Osteocyte (in vitro differentiated cells): ENCODE measurements around the gene GNAI1. TPM values are rescaled to one million over a fixed set of nuclear protein-coding genes. Genes with fewer than 3 reads are reported as not detected.

ENCODE experiments used
- DNase-seq: peaks from one replicate; pipeline ENCODE4 v3.0.0; 2021; ENCODE audit warnings: mixed read lengths; ENCODE audit not compliant: unreplicated experiment; ENCODE audit errors: extremely low spot score
- H3K27ac Mint-ChIP-seq: one replicate; pipeline ENCODE4 v1.8.0; 2021; ENCODE audit warnings: mild to moderate bottlenecking, mixed read lengths; ENCODE audit not compliant: unreplicated experiment
- H3K27me3 Mint-ChIP-seq: one replicate; pipeline ENCODE4 v1.8.0; 2021; ENCODE audit warnings: mixed read lengths; ENCODE audit not compliant: unreplicated experiment
- H3K36me3 Mint-ChIP-seq: one replicate; pipeline ENCODE4 v1.8.0; 2021; ENCODE audit warnings: mixed read lengths; ENCODE audit not compliant: unreplicated experiment
- H3K4me1 Mint-ChIP-seq: one replicate; pipeline ENCODE4 v1.8.0; 2021; ENCODE audit warnings: mixed read lengths; ENCODE audit not compliant: unreplicated experiment
- H3K4me3 Mint-ChIP-seq: one replicate; pipeline ENCODE4 v1.8.0; 2021; ENCODE audit warnings: mild to moderate bottlenecking, moderate library complexity, mixed read lengths; ENCODE audit not compliant: unreplicated experiment
- H3K9me3 Mint-ChIP-seq: one replicate; pipeline ENCODE4 v1.8.0; 2021; ENCODE audit warnings: mixed read lengths; ENCODE audit not compliant: unreplicated experiment
- CTCF ChIP-seq: fragments of 200-600 bp; sonication (generic); IDR thresholded peaks from 2 replicates; pipeline ENCODE4 v1.5.0; 2021; ENCODE audit warnings: antibody characterized with exemption, mild to moderate bottlenecking, moderate library complexity
- total RNA-seq: library from RNA; stranded (reverse); gene quantifications from 2 replicates; pipeline ENCODE4 v1.2.1, GENCODE V29; 2021

The GNAI1 gene
- total RNA-seq, 1 donor from 2014 or later: 44.4 TPM

- peaks cover 22% of the 10 kb centered on the region for H3K4me1 Mint-ChIP-seq
- H3K9me3 Mint-ChIP-seq: peaks cover 19% of the 10 kb centered on the region
- peak overlapping the region; percentile 4 for H3K4me3 Mint-ChIP-seq
- H3K27me3 Mint-ChIP-seq: no peaks in the 10 kb centered on the region
- H3K27ac Mint-ChIP-seq: peak overlapping the region; percentile 37
- no peak for TF ChIP-seq CTCF
- peaks cover 14% of the 10 kb centered on the region for H3K36me3 Mint-ChIP-seq
- no peak for DNase-seq
Observed at GRCh38 chr7:80172387-80172786, 37.8 kb downstream of the GNAI1 start.

DNA sequence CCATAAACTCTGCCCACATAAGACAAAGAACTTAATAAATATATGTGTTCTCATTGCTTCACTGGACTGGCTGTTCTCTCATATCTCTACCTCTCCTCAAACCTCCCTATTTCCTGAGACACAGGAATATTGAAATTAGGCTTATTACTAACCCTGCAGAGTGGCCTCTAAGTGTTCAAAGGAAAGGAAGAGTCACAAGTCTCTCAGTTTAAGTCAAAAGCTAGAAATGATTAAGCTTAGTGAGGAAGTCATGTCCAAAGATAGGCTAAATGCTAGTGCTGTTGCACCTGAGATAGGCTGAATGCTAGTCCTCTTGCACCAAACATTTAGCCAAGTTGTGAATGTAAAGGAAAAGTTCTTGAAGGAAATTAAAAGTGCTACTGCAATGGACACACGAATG is 41.1 kb downstream of the GNAI1 start:
- Mint-ChIP-seq H3K27me3 (no peaks in the 10 kb centered on the region), H3K4me3 (no peak overlapping the region), H3K4me1 (peaks cover 34% of the 10 kb centered on the region), H3K36me3 (peaks cover 9% of the 10 kb centered on the region), H3K9me3 (peaks cover 8% of the 10 kb centered on the region), H3K27ac (no peak overlapping the region)
- TF ChIP-seq CTCF: no peak
- DNase-seq: no peak

- no peak overlapping the region for H3K27ac Mint-ChIP-seq
- no peak overlapping the region for H3K4me3 Mint-ChIP-seq
- peaks cover 31% of the 10 kb centered on the region for H3K4me1 Mint-ChIP-seq
- H3K27me3 Mint-ChIP-seq: no peaks in the 10 kb centered on the region
- H3K9me3 Mint-ChIP-seq: no peaks in the 10 kb centered on the region
- H3K36me3 Mint-ChIP-seq: peaks cover 4% of the 10 kb centered on the region
- no peak for TF ChIP-seq CTCF
- no peak for DNase-seq
Observed at GRCh38 chr7:80181411-80181810, 46.8 kb downstream of the GNAI1 start.

- TF ChIP-seq CTCF: no peak
- no peaks in the 10 kb centered on the region for H3K36me3 Mint-ChIP-seq
- H3K27ac Mint-ChIP-seq: no peak overlapping the region
- no peaks in the 10 kb centered on the region for H3K27me3 Mint-ChIP-seq
- no peak overlapping the region for H3K4me3 Mint-ChIP-seq
- peaks cover 38% of the 10 kb centered on the region for H3K4me1 Mint-ChIP-seq
- no peak for DNase-seq
- H3K9me3 Mint-ChIP-seq: no peaks in the 10 kb centered on the region
Observed at GRCh38 chr7:80182630-80183276, 48.1 kb downstream of the GNAI1 start.

GRCh38 chr7:80183351-80183750 is 48.7 kb downstream of the GNAI1 start:
- H3K36me3 Mint-ChIP-seq: no peaks in the 10 kb centered on the region
- no peaks in the 10 kb centered on the region for H3K9me3 Mint-ChIP-seq
- no peaks in the 10 kb centered on the region for H3K27me3 Mint-ChIP-seq
- H3K27ac Mint-ChIP-seq: no peak overlapping the region
- TF ChIP-seq CTCF: no peak
- DNase-seq: no peak
- no peak overlapping the region for H3K4me3 Mint-ChIP-seq
- peaks cover 37% of the 10 kb centered on the region for H3K4me1 Mint-ChIP-seq
